Neural cell (in vitro differentiated cells): ENCODE results near the gene ABCA12. TPM values are rescaled to one million over a fixed set of nuclear protein-coding genes. Genes with fewer than 3 reads are reported as not detected.
A peak's percentile ranks its signal among the peaks of the same experiment; 100 is the strongest.

ENCODE experiments used
- H2AFZ ChIP-seq: fragments of 200-600, 300-800 bp; sonication (generic), shearing (Covaris generic); 2 replicates; pipeline ENCODE4 v1.6.0; 2014; ENCODE audit warnings: low read depth, mild to moderate bottlenecking, antibody characterized with exemption, low read length, moderate library complexity
- H3F3A ChIP-seq: fragments of 200-600 bp; shearing (Covaris generic); 2 replicates; pipeline ENCODE4 v1.6.1; 2016; ENCODE audit warnings: mild to moderate bottlenecking, moderate library complexity, mixed read lengths, antibody characterized with exemption, low read length; ENCODE audit not compliant: insufficient read depth, poor library complexity, severe bottlenecking
- H3K27ac ChIP-seq: fragments of 200-600, 300-800 bp; sonication (generic), shearing (Covaris generic); 2 replicates; pipeline ENCODE4 v1.5.1; 2014; ENCODE audit warnings: mild to moderate bottlenecking, low read length, moderate library complexity
- H3K27me3 ChIP-seq: fragments of 300-800, 200-600 bp; sonication (generic), shearing (Covaris generic); 2 replicates; pipeline ENCODE4 v1.6.0; 2014; ENCODE audit warnings: mild to moderate bottlenecking, low read depth, low read length, moderate library complexity; ENCODE audit not compliant: insufficient read depth
- H3K36me3 ChIP-seq: fragments of 300-800, 200-600 bp; sonication (generic), shearing (Covaris generic); 2 replicates; pipeline ENCODE4 v1.5.1; 2014; ENCODE audit warnings: mild to moderate bottlenecking, antibody characterized with exemption, low read length, moderate library complexity; ENCODE audit not compliant: insufficient read depth
- H3K4me2 ChIP-seq: fragments of 300-800, 200-600 bp; sonication (generic), shearing (Covaris generic); 2 replicates; pipeline ENCODE4 v1.6.0; 2014; ENCODE audit warnings: mild to moderate bottlenecking, low read length
- H3K4me3 ChIP-seq: fragments of 300-800, 200-600 bp; sonication (generic), shearing (Covaris generic); 2 replicates; pipeline ENCODE4 v1.5.1; 2014; ENCODE audit warnings: mild to moderate bottlenecking, low read length, moderate library complexity
- H3K79me2 ChIP-seq: fragments of 200-600 bp; shearing (Covaris generic); replicated peaks from 2 replicates; pipeline ENCODE4 v1.6.0; 2014; ENCODE audit warnings: mild to moderate bottlenecking, low read length, moderate library complexity; ENCODE audit not compliant: insufficient read depth
- H3K9ac ChIP-seq: fragments of 300-800, 200-600 bp; sonication (generic), shearing (Covaris generic); 2 replicates; pipeline ENCODE4 v1.6.1; 2016; ENCODE audit warnings: mild to moderate bottlenecking, low read length, mixed read lengths
- H3K9me2 ChIP-seq: fragments of 200-600 bp; shearing (Covaris generic); 2 replicates; pipeline ENCODE4 v1.6.1; 2016; ENCODE audit warnings: mild to moderate bottlenecking, low read length, mixed read lengths; ENCODE audit not compliant: insufficient read depth
- H3K9me3 ChIP-seq: fragments of 200-600, 300-800 bp; sonication (generic), shearing (Covaris generic); 2 replicates; pipeline ENCODE4 v1.6.1; 2016; ENCODE audit warnings: mild to moderate bottlenecking, mixed run types, low read length, moderate library complexity, mixed read lengths
- H4K20me1 ChIP-seq: fragments of 200-600 bp; shearing (Covaris generic); 2 replicates; pipeline ENCODE4 v1.6.1; 2016; ENCODE audit warnings: mild to moderate bottlenecking, mixed run types; ENCODE audit not compliant: insufficient read depth
- EP300 ChIP-seq: fragments of 450-650 bp; conservative IDR thresholded peaks from 2 replicates; pipeline ENCODE4 v1.6.1; 2014; ENCODE audit warnings: antibody characterized with exemption, mild to moderate bottlenecking, moderate library complexity; ENCODE audit not compliant: poor library complexity, severe bottlenecking
- EZH2 ChIP-seq: fragments of 200-600, 300-800 bp; shearing (Covaris generic), sonication (generic); IDR thresholded peaks from 2 replicates; pipeline ENCODE4 v1.6.1; 2014; ENCODE audit warnings: antibody characterized with exemption, low read length, borderline replicate concordance, mild to moderate bottlenecking; ENCODE audit not compliant: insufficient read depth, poor library complexity, severe bottlenecking
- MXI1 ChIP-seq: fragments of 450-650 bp; conservative IDR thresholded peaks from 2 replicates; pipeline ENCODE4 v1.6.1; 2014; ENCODE audit warnings: antibody characterized with exemption, mild to moderate bottlenecking; ENCODE audit not compliant: poor library complexity, severe bottlenecking
- POLR2AphosphoS5 ChIP-seq: IDR thresholded peaks from 2 replicates; pipeline ENCODE4 v1.6.1; 2012
- RAD21 ChIP-seq: fragments of 450-650 bp; conservative IDR thresholded peaks from 2 replicates; pipeline ENCODE4 v1.6.1; 2014; ENCODE audit warnings: antibody characterized with exemption, mild to moderate bottlenecking, moderate library complexity
- SMC3 ChIP-seq: fragments of 450-650 bp; conservative IDR thresholded peaks from 2 replicates; pipeline ENCODE4 v1.6.1; 2014; ENCODE audit warnings: antibody characterized with exemption, mild to moderate bottlenecking, moderate library complexity; ENCODE audit not compliant: poor library complexity
- TAF1 ChIP-seq: IDR thresholded peaks from 2 replicates; pipeline ENCODE4 v1.6.1; 2012; ENCODE audit warnings: low read depth
- polyA plus RNA-seq: library from polyadenylated mRNA; depleted of rRNA; stranded (reverse); fragments of >200 nt; gene quantifications from 2 replicates; pipeline ENCODE4 v1.2.3, GENCODE V29; 2014
- TF ChIP-seq, protein P1 (sequence below): fragments of 450-650 bp; IDR thresholded peaks from 2 replicates; pipeline ENCODE4 v1.5.1; 2014; ENCODE audit warnings: antibody characterized with exemption, mild to moderate bottlenecking, moderate library complexity; ENCODE audit not compliant: poor library complexity, severe bottlenecking
- TF ChIP-seq, protein P2 (sequence below): IDR thresholded peaks from 2 replicates; pipeline ENCODE4 v1.6.1; 2012; ENCODE audit warnings: borderline replicate concordance

The ABCA12 gene
- polyA plus RNA-seq, 1 donor from 2014 or later = not detected

DNA sequence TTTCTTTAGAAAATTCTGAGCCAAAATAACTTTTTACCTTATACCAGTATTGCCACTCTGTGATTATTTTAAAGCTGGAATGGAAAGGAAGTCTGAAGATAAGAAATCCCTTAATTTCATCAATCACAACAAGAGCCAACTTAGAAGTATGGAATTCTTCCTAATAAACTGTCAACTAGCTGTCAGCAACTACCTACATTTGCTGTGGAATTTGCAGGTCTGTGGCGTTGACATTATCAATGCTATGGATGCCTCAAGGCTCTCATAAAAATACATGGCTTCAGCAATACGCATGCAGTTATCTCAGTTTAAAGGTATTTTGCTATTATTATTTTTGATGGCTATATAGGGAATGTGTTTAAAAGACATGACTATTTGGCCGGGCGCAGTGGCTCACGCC, 108.5 kb downstream of the ABCA12 start:
- Histone ChIP-seq H3F3A (no peaks in the 10 kb centered on the region), H3K4me2 (no peak overlapping the region), H3K9me2 (no peaks in the 10 kb centered on the region), H3K4me3 (no peak overlapping the region), H3K27me3 (no peaks in the 10 kb centered on the region), H4K20me1 (no peaks in the 10 kb centered on the region), H3K9me3 (no peaks in the 10 kb centered on the region), H3K27ac (no peak overlapping the region), H2AFZ (no peak overlapping the region), H3K36me3 (no peaks in the 10 kb centered on the region), H3K79me2 (no peaks in the 10 kb centered on the region), H3K9ac (no peak overlapping the region)
- TF ChIP-seq TAF1 (no peak), RAD21 (no peak), POLR2AphosphoS5 (peak; percentile 20), MXI1 (no peak), EP300 (peak; percentile 54), EZH2 (no peak), SMC3 (no peak)
- TF ChIP-seq, protein P1, sequence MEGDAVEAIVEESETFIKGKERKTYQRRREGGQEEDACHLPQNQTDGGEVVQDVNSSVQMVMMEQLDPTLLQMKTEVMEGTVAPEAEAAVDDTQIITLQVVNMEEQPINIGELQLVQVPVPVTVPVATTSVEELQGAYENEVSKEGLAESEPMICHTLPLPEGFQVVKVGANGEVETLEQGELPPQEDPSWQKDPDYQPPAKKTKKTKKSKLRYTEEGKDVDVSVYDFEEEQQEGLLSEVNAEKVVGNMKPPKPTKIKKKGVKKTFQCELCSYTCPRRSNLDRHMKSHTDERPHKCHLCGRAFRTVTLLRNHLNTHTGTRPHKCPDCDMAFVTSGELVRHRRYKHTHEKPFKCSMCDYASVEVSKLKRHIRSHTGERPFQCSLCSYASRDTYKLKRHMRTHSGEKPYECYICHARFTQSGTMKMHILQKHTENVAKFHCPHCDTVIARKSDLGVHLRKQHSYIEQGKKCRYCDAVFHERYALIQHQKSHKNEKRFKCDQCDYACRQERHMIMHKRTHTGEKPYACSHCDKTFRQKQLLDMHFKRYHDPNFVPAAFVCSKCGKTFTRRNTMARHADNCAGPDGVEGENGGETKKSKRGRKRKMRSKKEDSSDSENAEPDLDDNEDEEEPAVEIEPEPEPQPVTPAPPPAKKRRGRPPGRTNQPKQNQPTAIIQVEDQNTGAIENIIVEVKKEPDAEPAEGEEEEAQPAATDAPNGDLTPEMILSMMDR = no peak
- TF ChIP-seq, protein P2, sequence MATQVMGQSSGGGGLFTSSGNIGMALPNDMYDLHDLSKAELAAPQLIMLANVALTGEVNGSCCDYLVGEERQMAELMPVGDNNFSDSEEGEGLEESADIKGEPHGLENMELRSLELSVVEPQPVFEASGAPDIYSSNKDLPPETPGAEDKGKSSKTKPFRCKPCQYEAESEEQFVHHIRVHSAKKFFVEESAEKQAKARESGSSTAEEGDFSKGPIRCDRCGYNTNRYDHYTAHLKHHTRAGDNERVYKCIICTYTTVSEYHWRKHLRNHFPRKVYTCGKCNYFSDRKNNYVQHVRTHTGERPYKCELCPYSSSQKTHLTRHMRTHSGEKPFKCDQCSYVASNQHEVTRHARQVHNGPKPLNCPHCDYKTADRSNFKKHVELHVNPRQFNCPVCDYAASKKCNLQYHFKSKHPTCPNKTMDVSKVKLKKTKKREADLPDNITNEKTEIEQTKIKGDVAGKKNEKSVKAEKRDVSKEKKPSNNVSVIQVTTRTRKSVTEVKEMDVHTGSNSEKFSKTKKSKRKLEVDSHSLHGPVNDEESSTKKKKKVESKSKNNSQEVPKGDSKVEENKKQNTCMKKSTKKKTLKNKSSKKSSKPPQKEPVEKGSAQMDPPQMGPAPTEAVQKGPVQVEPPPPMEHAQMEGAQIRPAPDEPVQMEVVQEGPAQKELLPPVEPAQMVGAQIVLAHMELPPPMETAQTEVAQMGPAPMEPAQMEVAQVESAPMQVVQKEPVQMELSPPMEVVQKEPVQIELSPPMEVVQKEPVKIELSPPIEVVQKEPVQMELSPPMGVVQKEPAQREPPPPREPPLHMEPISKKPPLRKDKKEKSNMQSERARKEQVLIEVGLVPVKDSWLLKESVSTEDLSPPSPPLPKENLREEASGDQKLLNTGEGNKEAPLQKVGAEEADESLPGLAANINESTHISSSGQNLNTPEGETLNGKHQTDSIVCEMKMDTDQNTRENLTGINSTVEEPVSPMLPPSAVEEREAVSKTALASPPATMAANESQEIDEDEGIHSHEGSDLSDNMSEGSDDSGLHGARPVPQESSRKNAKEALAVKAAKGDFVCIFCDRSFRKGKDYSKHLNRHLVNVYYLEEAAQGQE = peak; percentile 90

DNA sequence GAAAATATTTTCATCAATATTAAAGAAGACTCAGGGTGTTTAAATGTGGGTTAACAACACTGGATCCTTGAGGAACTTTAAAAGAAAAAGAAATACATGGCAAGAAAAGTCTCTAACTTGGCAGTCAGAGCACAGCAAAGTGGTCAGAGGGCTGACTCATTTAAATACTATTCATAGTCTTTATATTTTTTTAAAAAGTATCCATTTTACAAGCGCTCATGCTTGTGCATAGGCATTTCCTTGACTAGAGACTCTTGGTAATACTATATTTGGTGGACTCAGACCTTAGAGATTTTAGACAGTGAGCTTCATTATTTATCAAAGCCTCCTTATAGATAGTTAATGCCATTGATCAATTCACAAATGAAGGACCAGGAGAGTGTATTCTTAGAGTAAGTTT, 110.2 kb downstream of the ABCA12 start:
- H3K36me3 ChIP-seq = no peaks in the 10 kb centered on the region
- H4K20me1 ChIP-seq = no peaks in the 10 kb centered on the region
- no peaks in the 10 kb centered on the region for H3K9me2 ChIP-seq
- no peak overlapping the region for H3K4me2 ChIP-seq
- TF ChIP-seq, protein P2 = no peak
- TF ChIP-seq MXI1 = no peak
- no peak for TF ChIP-seq TAF1
- TF ChIP-seq, protein P1 = no peak
- no peak for TF ChIP-seq EZH2
- no peak for TF ChIP-seq SMC3
- TF ChIP-seq RAD21 = no peak
- no peak for TF ChIP-seq POLR2AphosphoS5
- no peak for TF ChIP-seq EP300
- no peaks in the 10 kb centered on the region for H3F3A ChIP-seq
- no peak overlapping the region for H2AFZ ChIP-seq
- no peaks in the 10 kb centered on the region for H3K9me3 ChIP-seq
- no peak overlapping the region for H3K27ac ChIP-seq
- no peak overlapping the region for H3K9ac ChIP-seq
- H3K79me2 ChIP-seq = no peaks in the 10 kb centered on the region
- H3K27me3 ChIP-seq = no peaks in the 10 kb centered on the region
- H3K4me3 ChIP-seq = no peak overlapping the region
